Endodermal cell (in vitro differentiated cells): Measurements from ENCODE around the gene NEK10. TPM values are rescaled to one million over a fixed set of nuclear protein-coding genes. Genes with fewer than 3 reads are reported as not detected.
A peak's percentile ranks its signal among the peaks of the same experiment; 100 is the strongest.

Source experiments
- DNase-seq: peaks from one replicate; pipeline ENCODE4 v3.0.0-alpha.2; 2017
- H3K27ac ChIP-seq: 2 replicates; pipeline ENCODE4 v1.5.1; 2013; ENCODE audit warnings: mild to moderate bottlenecking, low read depth, low read length, moderate library complexity
- H3K27me3 ChIP-seq: 2 replicates; pipeline ENCODE4 v1.6.1; 2013; ENCODE audit warnings: mild to moderate bottlenecking, low read length, moderate library complexity; ENCODE audit not compliant: insufficient read depth, control insufficient read depth, poor library complexity, severe bottlenecking
- H3K36me3 ChIP-seq: 2 replicates; pipeline ENCODE4 v1.7.0; 2013; ENCODE audit warnings: mild to moderate bottlenecking, low read length, moderate library complexity; ENCODE audit not compliant: control insufficient read depth, insufficient read depth
- H3K4me1 ChIP-seq: one replicate; pipeline ENCODE4 v1.7.0; 2013; ENCODE audit warnings: low read length; ENCODE audit not compliant: control insufficient read depth, insufficient read depth
- H3K4me3 ChIP-seq: 2 replicates; pipeline ENCODE4 v1.5.1; 2013; ENCODE audit warnings: mild to moderate bottlenecking, low read length, moderate library complexity
- H3K9ac ChIP-seq: 2 replicates; pipeline ENCODE4 v1.6.1; 2013; ENCODE audit warnings: mild to moderate bottlenecking, low read length, moderate library complexity; ENCODE audit not compliant: poor library complexity, severe bottlenecking; ENCODE audit errors: extremely low read depth
- H3K9me3 ChIP-seq: 2 replicates; pipeline ENCODE4 v1.6.1; 2013; ENCODE audit warnings: mild to moderate bottlenecking, low read length, moderate library complexity; ENCODE audit not compliant: control insufficient read depth
- H3K27ac Mint-ChIP-seq: 2 replicates; pipeline ENCODE4 v1.8.0; 2020; ENCODE audit warnings: mixed read lengths
- H3K27me3 Mint-ChIP-seq: 2 replicates; pipeline ENCODE4 v1.8.0; 2021; ENCODE audit warnings: mild to moderate bottlenecking, mixed read lengths; ENCODE audit not compliant: insufficient read depth
- H3K36me3 Mint-ChIP-seq: 2 replicates; pipeline ENCODE4 v1.8.0; 2020; ENCODE audit warnings: low read depth, mixed read lengths
- H3K4me1 Mint-ChIP-seq: 2 replicates; pipeline ENCODE4 v1.8.0; 2020; ENCODE audit warnings: mixed read lengths
- H3K4me3 Mint-ChIP-seq: 2 replicates; pipeline ENCODE4 v1.8.0; 2020; ENCODE audit warnings: mild to moderate bottlenecking, moderate library complexity, mixed read lengths
- H3K9me3 Mint-ChIP-seq: 2 replicates; pipeline ENCODE4 v1.8.0; 2020; ENCODE audit warnings: mild to moderate bottlenecking, mixed read lengths
- WGBS, 2 experiments: methylation state at CpG; one replicate each; pipeline versions ENCODE4 v1.1.5 to v1.1.7; 2013; ENCODE audit warnings: missing lambda C conversion rate in 2 of 2, mixed read lengths in 1 of 2; ENCODE audit not compliant: insufficient coverage in 1 of 2, insufficient read length in 1 of 2; 5-methylcytosine and 5-hydroxymethylcytosine counted together
- total RNA-seq, 2 donors: library from RNA; stranded (reverse); fragmentation: NEBNext Ultra II Directional in 1 of 2; extraction: Animal tissue kit (Norgen Biotek cat#: 25700) in 1 of 2; gene quantifications; 2 replicates in 1 of 2; 3 replicates in 1 of 2; pipeline ENCODE4 v1.2.1, GENCODE V29; 2021
- TF ChIP-seq, protein P1 (sequence below): fragments of 200-600 bp; sonication (generic); conservative IDR thresholded peaks from 2 replicates; pipeline ENCODE4 v1.5.0; 2021; ENCODE audit warnings: antibody characterized with exemption, mild to moderate bottlenecking

The NEK10 gene
- total RNA-seq, 2 donors from 2014 or later: 1.3 to 2.4 TPM

- Histone ChIP-seq H3K4me1 (no peaks in the 10 kb centered on the region), H3K9ac (no peak overlapping the region), H3K27me3 (no peaks in the 10 kb centered on the region), H3K27ac (no peak overlapping the region), H3K36me3 (peaks cover 81% of the 10 kb centered on the region), H3K4me3 (no peak overlapping the region), H3K9me3 (no peaks in the 10 kb centered on the region)
- H3K4me3 Mint-ChIP-seq: no peak overlapping the region
- TF ChIP-seq, protein P1, sequence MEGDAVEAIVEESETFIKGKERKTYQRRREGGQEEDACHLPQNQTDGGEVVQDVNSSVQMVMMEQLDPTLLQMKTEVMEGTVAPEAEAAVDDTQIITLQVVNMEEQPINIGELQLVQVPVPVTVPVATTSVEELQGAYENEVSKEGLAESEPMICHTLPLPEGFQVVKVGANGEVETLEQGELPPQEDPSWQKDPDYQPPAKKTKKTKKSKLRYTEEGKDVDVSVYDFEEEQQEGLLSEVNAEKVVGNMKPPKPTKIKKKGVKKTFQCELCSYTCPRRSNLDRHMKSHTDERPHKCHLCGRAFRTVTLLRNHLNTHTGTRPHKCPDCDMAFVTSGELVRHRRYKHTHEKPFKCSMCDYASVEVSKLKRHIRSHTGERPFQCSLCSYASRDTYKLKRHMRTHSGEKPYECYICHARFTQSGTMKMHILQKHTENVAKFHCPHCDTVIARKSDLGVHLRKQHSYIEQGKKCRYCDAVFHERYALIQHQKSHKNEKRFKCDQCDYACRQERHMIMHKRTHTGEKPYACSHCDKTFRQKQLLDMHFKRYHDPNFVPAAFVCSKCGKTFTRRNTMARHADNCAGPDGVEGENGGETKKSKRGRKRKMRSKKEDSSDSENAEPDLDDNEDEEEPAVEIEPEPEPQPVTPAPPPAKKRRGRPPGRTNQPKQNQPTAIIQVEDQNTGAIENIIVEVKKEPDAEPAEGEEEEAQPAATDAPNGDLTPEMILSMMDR: no peak
- peaks cover 6% of the 10 kb centered on the region for H3K4me1 Mint-ChIP-seq
- WGBS, 2 experiments: 90 to 100% methylated on average over 1 of the region's 1 CpG
- no peak overlapping the region for H3K27ac Mint-ChIP-seq
- H3K36me3 Mint-ChIP-seq: peaks cover 42% of the 10 kb centered on the region
- DNase-seq: no peak
- H3K9me3 Mint-ChIP-seq: no peaks in the 10 kb centered on the region
- H3K27me3 Mint-ChIP-seq: no peaks in the 10 kb centered on the region
Observed at GRCh38 chr3:27391796-27392195, 22.6 kb upstream of the NEK10 start.

DNA sequence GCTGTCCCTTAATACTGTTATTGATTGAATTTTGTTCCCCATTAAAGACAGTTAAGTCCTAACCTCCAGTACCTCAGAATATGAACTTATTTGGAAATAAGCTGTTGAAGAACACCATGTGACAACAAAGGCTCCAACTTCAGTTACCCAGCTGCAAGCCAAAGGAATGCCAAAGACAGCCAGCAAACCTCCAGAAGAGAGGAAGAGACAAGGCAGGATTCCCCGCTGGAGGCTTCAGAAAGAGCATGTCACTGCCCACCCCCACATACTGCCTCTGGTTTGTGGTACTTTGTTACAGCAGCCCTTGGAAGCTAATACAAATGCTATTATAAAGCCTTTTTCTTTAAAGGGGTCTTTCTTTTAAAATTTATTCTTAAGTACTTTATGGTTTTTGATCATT, 18.4 kb upstream of the NEK10 start:
- Histone ChIP-seq H3K27ac (no peak overlapping the region), H3K4me3 (no peak overlapping the region), H3K4me1 (no peaks in the 10 kb centered on the region), H3K9ac (no peak overlapping the region), H3K36me3 (peaks cover 83% of the 10 kb centered on the region), H3K9me3 (no peaks in the 10 kb centered on the region), H3K27me3 (no peaks in the 10 kb centered on the region)
- TF ChIP-seq, protein P1: no peak
- peaks cover 6% of the 10 kb centered on the region for H3K4me1 Mint-ChIP-seq
- H3K27me3 Mint-ChIP-seq: no peaks in the 10 kb centered on the region
- H3K36me3 Mint-ChIP-seq: peaks cover 45% of the 10 kb centered on the region
- no CpG with 5 or more reads among the region's 1 CpG for WGBS, 2 experiments
- H3K27ac Mint-ChIP-seq: peak overlapping the region; percentile 85
- H3K9me3 Mint-ChIP-seq: no peaks in the 10 kb centered on the region
- no peak overlapping the region for H3K4me3 Mint-ChIP-seq
- no peak for DNase-seq

DNA sequence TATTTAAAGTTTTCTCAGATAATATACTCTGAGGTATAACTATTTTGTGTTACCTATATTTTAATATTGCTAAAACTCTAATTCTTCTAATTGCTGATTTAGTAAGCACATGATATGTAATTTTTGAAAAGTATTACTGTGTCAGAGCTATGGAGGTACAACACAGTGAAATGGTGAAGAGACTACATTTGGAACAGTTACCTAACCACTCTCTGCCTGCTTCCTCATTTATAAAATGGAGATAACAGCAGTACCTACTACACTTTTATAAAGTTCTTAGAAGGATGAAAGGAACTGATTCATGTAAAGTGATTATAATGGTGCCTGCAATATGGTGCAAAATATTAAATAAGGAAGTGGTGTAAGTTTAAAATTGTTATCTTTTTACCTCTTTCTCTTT, 16.3 kb upstream of the NEK10 start:
- no peak for DNase-seq
- Mint-ChIP-seq H3K4me1 (peaks cover 4% of the 10 kb centered on the region), H3K27me3 (no peaks in the 10 kb centered on the region), H3K36me3 (peaks cover 37% of the 10 kb centered on the region), H3K9me3 (no peaks in the 10 kb centered on the region), H3K27ac (no peak overlapping the region), H3K4me3 (no peak overlapping the region)
- no peak overlapping the region for H3K4me3 ChIP-seq
- TF ChIP-seq, protein P1: no peak
- H3K9me3 ChIP-seq: no peaks in the 10 kb centered on the region
- no peak overlapping the region for H3K9ac ChIP-seq
- H3K27ac ChIP-seq: no peak overlapping the region
- H3K36me3 ChIP-seq: peaks cover 83% of the 10 kb centered on the region
- H3K4me1 ChIP-seq: no peaks in the 10 kb centered on the region
- no peaks in the 10 kb centered on the region for H3K27me3 ChIP-seq
